CD4-positive, alpha-beta memory T cell (primary cell): ENCODE data around the gene AGBL4. TPM values are rescaled to one million over a fixed set of nuclear protein-coding genes. Genes with fewer than 3 reads are reported as not detected.

Source experiments
- CTCF ChIA-PET: fragments of 350-600 bp; sonication (Branson Sonifier 250); formaldehyde crosslinking; loops from one replicate; lab custom pipeline; 2021; ENCODE audit warnings: inconsistent platforms; ENCODE audit not compliant: partially characterized antibody; lab: Charles Lee
- POLR2A ChIA-PET: fragments of 350-600 bp; sonication (Branson Sonifier 250); formaldehyde crosslinking; loops from one replicate; lab custom pipeline; 2021; ENCODE audit not compliant: partially characterized antibody; lab: Charles Lee
- DNase-seq, 5 donors: peaks; one replicate each; pipeline versions ENCODE4 v3.0.0 to v3.0.0-alpha.2; 2020 to 2022; ENCODE audit warnings: mixed read lengths in 1 of 5
- H3K27ac ChIP-seq: one replicate; pipeline ENCODE4 v1.7.0; 2013; ENCODE audit warnings: low read depth, low read length
- H3K27me3 ChIP-seq: 2 replicates; pipeline ENCODE4 v1.7.0; 2013; ENCODE audit warnings: mild to moderate bottlenecking, low read length, moderate library complexity; ENCODE audit not compliant: insufficient read depth
- H3K36me3 ChIP-seq: 2 replicates; pipeline ENCODE4 v1.7.0; 2013; ENCODE audit warnings: mild to moderate bottlenecking, low read length, moderate library complexity; ENCODE audit not compliant: insufficient read depth
- H3K4me1 ChIP-seq: 2 replicates; pipeline ENCODE4 v1.7.0; 2013; ENCODE audit warnings: mild to moderate bottlenecking, low read length, moderate library complexity; ENCODE audit not compliant: insufficient read depth
- H3K4me3 ChIP-seq, 2 donors: one replicate each; pipeline ENCODE4 v1.7.0; 2013; ENCODE audit warnings: low read length in 2 of 2, mild to moderate bottlenecking in 1 of 2
- H3K9me3 ChIP-seq, 2 donors: one replicate each; pipeline ENCODE4 v1.7.0; 2013; ENCODE audit warnings: low read length in 2 of 2, control low read depth in 1 of 2; ENCODE audit not compliant: control insufficient read depth in 1 of 2
- H3K27ac Mint-ChIP-seq, 7 donors: one replicate each; pipeline ENCODE4 v1.8.0; 2020 to 2021; ENCODE audit warnings: mixed read lengths in 7 of 7, mild to moderate bottlenecking in 6 of 7, inconsistent platforms in 3 of 7, moderate library complexity in 3 of 7
- H3K27me3 Mint-ChIP-seq, 2 donors: one replicate each; pipeline ENCODE4 v1.8.0; 2020 to 2021; ENCODE audit warnings: mixed read lengths in 2 of 2
- H3K36me3 Mint-ChIP-seq, 2 donors: one replicate each; pipeline ENCODE4 v1.8.0; 2020 to 2021; ENCODE audit warnings: mixed read lengths in 2 of 2, inconsistent platforms in 1 of 2, mild to moderate bottlenecking in 1 of 2
- H3K4me1 Mint-ChIP-seq, 4 donors: one replicate each; pipeline ENCODE4 v1.8.0; 2020 to 2021; ENCODE audit warnings: mixed read lengths in 4 of 4, mild to moderate bottlenecking in 1 of 4
- H3K4me3 Mint-ChIP-seq, 8 donors: one replicate each; pipeline ENCODE4 v1.8.0; 2020 to 2021; ENCODE audit warnings: mixed read lengths in 8 of 8, mild to moderate bottlenecking in 7 of 8, moderate library complexity in 6 of 8, inconsistent platforms in 3 of 8
- H3K9me3 Mint-ChIP-seq, 8 donors: one replicate each; pipeline ENCODE4 v1.8.0; 2020 to 2021; ENCODE audit warnings: mixed read lengths in 8 of 8, mild to moderate bottlenecking in 5 of 8, inconsistent platforms in 3 of 8, moderate library complexity in 1 of 8
- intact Hi-C: fragments of 100-400 bp; cut with micrococcal nuclease; formaldehyde crosslinking; loops from one replicate; pipeline ENCODE4 v1.15.1; 2023
- polyA plus RNA-seq, 2 donors: library from polyadenylated mRNA; unstranded; fragments of 300-500 nt; fragmentation: Illumina TruSeq; gene quantifications; one replicate each; pipeline ENCODE4 v1.2.3, GENCODE V29; 2021
- total RNA-seq, 2 experiments: library from RNA; stranded (reverse); gene quantifications; one replicate each; pipeline ENCODE4 v1.2.3, GENCODE V29; 2021

The AGBL4 gene
- total and polyA plus RNA-seq, 4 experiments from 2014 or later: not detected

- intact Hi-C loops: no loop called here
- POLR2A ChIA-PET: no interaction called here
- no peaks in the 10 kb centered on the region for H3K9me3 ChIP-seq
- no peaks in the 10 kb centered on the region for H3K4me1 ChIP-seq
- no peak overlapping the region for H3K27ac Mint-ChIP-seq
- H3K36me3 Mint-ChIP-seq: no peaks in the 10 kb centered on the region
- no peaks in the 10 kb centered on the region for H3K4me1 Mint-ChIP-seq
- CTCF ChIA-PET: no interaction called here
- no peak overlapping the region for H3K4me3 ChIP-seq
- H3K4me3 Mint-ChIP-seq: no peak overlapping the region
- H3K27me3 ChIP-seq: no peaks in the 10 kb centered on the region
- H3K27me3 Mint-ChIP-seq: no peaks in the 10 kb centered on the region
- DNase-seq: no peak
- no peak overlapping the region for H3K27ac ChIP-seq
- H3K9me3 Mint-ChIP-seq: peaks cover 2 to 25% (median 12%) of the 10 kb centered on the region in 8 donors
- H3K36me3 ChIP-seq: no peaks in the 10 kb centered on the region
Measured at GRCh38 chr1:49136738-49137251, 887.0 kb downstream of the AGBL4 start.

GRCh38 chr1:49125746-49126145 is 898.0 kb downstream of the AGBL4 start:
- ChIA-PET POLR2A (no interaction called here), CTCF (no interaction called here)
- no peak for DNase-seq
- H3K9me3 ChIP-seq: no peaks in the 10 kb centered on the region
- H3K27ac ChIP-seq: no peak overlapping the region
- H3K4me3 ChIP-seq: no peak overlapping the region
- H3K27me3 Mint-ChIP-seq: no peaks in the 10 kb centered on the region
- no peaks in the 10 kb centered on the region for H3K27me3 ChIP-seq
- H3K4me3 Mint-ChIP-seq: no peak overlapping the region
- H3K4me1 Mint-ChIP-seq: no peaks in the 10 kb centered on the region
- no peaks in the 10 kb centered on the region for H3K36me3 Mint-ChIP-seq
- intact Hi-C loops: no loop called here
- H3K36me3 ChIP-seq: no peaks in the 10 kb centered on the region
- no peaks in the 10 kb centered on the region for H3K4me1 ChIP-seq
- H3K27ac Mint-ChIP-seq: no peak overlapping the region
- peaks cover 0 to 17% (median 2%) of the 10 kb centered on the region in 8 donors for H3K9me3 Mint-ChIP-seq

- CTCF ChIA-PET: no interaction called here
- Histone ChIP-seq H3K27ac (no peak overlapping the region), H3K27me3 (no peaks in the 10 kb centered on the region), H3K9me3 (no peaks in the 10 kb centered on the region), H3K4me3 (no peak overlapping the region), H3K4me1 (no peaks in the 10 kb centered on the region), H3K36me3 (no peaks in the 10 kb centered on the region)
- POLR2A ChIA-PET: no interaction called here
- H3K4me1 Mint-ChIP-seq: no peaks in the 10 kb centered on the region
- no peak for DNase-seq
- no peaks in the 10 kb centered on the region for H3K27me3 Mint-ChIP-seq
- no peak overlapping the region for H3K4me3 Mint-ChIP-seq
- no peaks in the 10 kb centered on the region for H3K36me3 Mint-ChIP-seq
- H3K27ac Mint-ChIP-seq: no peak overlapping the region
- H3K9me3 Mint-ChIP-seq: peaks cover 0 to 5% (median 1%) of the 10 kb centered on the region in 8 donors
- intact Hi-C loops: no loop called here
Measured at GRCh38 chr1:49111931-49112330, 911.8 kb downstream of the AGBL4 start.

- intact Hi-C loops: no loop called here
- Mint-ChIP-seq H3K4me3 (no peak overlapping the region), H3K27me3 (no peaks in the 10 kb centered on the region), H3K9me3 (peaks cover 0 to 1% (median 0%) of the 10 kb centered on the region in 8 donors), H3K36me3 (no peaks in the 10 kb centered on the region), H3K27ac (no peak overlapping the region), H3K4me1 (no peaks in the 10 kb centered on the region)
- ChIA-PET CTCF (no interaction called here), POLR2A (no interaction called here)
- Histone ChIP-seq H3K4me1 (no peaks in the 10 kb centered on the region), H3K27me3 (no peaks in the 10 kb centered on the region), H3K36me3 (no peaks in the 10 kb centered on the region), H3K9me3 (no peaks in the 10 kb centered on the region), H3K27ac (no peak overlapping the region), H3K4me3 (no peak overlapping the region)
- no peak for DNase-seq
Measured at GRCh38 chr1:49106445-49106844, 917.3 kb downstream of the AGBL4 start.

GRCh38 chr1:49104575-49104974 is 919.2 kb downstream of the AGBL4 start:
- no peaks in the 10 kb centered on the region for H3K4me1 ChIP-seq
- H3K4me1 Mint-ChIP-seq: no peaks in the 10 kb centered on the region
- H3K4me3 ChIP-seq: no peak overlapping the region
- no peak overlapping the region for H3K27ac Mint-ChIP-seq
- H3K27ac ChIP-seq: no peak overlapping the region
- no peaks in the 10 kb centered on the region for H3K36me3 Mint-ChIP-seq
- CTCF ChIA-PET: no interaction called here
- POLR2A ChIA-PET: no interaction called here
- no peaks in the 10 kb centered on the region for H3K9me3 Mint-ChIP-seq
- no peak for DNase-seq
- intact Hi-C loops: no loop called here
- no peaks in the 10 kb centered on the region for H3K36me3 ChIP-seq
- no peaks in the 10 kb centered on the region for H3K27me3 ChIP-seq
- H3K4me3 Mint-ChIP-seq: no peak overlapping the region
- no peaks in the 10 kb centered on the region for H3K9me3 ChIP-seq
- no peaks in the 10 kb centered on the region for H3K27me3 Mint-ChIP-seq

- Histone ChIP-seq H3K4me1 (no peaks in the 10 kb centered on the region), H3K27ac (no peak overlapping the region), H3K27me3 (no peaks in the 10 kb centered on the region), H3K9me3 (no peaks in the 10 kb centered on the region), H3K4me3 (no peak overlapping the region), H3K36me3 (no peaks in the 10 kb centered on the region)
- ChIA-PET CTCF (no interaction called here), POLR2A (no interaction called here)
- H3K27me3 Mint-ChIP-seq: no peaks in the 10 kb centered on the region
- intact Hi-C loops: no loop called here
- DNase-seq: no peak
- no peaks in the 10 kb centered on the region for H3K36me3 Mint-ChIP-seq
- H3K27ac Mint-ChIP-seq: no peak overlapping the region
- H3K4me1 Mint-ChIP-seq: no peaks in the 10 kb centered on the region
- H3K9me3 Mint-ChIP-seq: peaks cover 0 to 2% (median 0%) of the 10 kb centered on the region in 8 donors
- H3K4me3 Mint-ChIP-seq: no peak overlapping the region
Measured at GRCh38 chr1:49102752-49103151, 921.0 kb downstream of the AGBL4 start.

GRCh38 chr1:49098866-49099265 is 924.9 kb downstream of the AGBL4 start:
- CTCF ChIA-PET: no interaction called here

GRCh38 chr1:49086327-49086726 is 937.4 kb downstream of the AGBL4 start:
- Mint-ChIP-seq H3K27ac (no peak overlapping the region), H3K9me3 (peaks cover 4 to 25% (median 13%) of the 10 kb centered on the region in 8 donors), H3K4me3 (no peak overlapping the region), H3K4me1 (no peaks in the 10 kb centered on the region), H3K36me3 (no peaks in the 10 kb centered on the region), H3K27me3 (no peaks in the 10 kb centered on the region)
- no peaks in the 10 kb centered on the region for H3K9me3 ChIP-seq
- ChIA-PET POLR2A (no interaction called here), CTCF (no interaction called here)
- no peak overlapping the region for H3K4me3 ChIP-seq
- intact Hi-C loops: no loop called here
- no peaks in the 10 kb centered on the region for H3K36me3 ChIP-seq
- H3K27me3 ChIP-seq: no peaks in the 10 kb centered on the region
- no peaks in the 10 kb centered on the region for H3K4me1 ChIP-seq
- DNase-seq: no peak
- H3K27ac ChIP-seq: no peak overlapping the region

More at GRCh38 chr1:49098866-49099265, 924.9 kb downstream of the AGBL4 start:
- Mint-ChIP-seq H3K4me3 (no peak overlapping the region), H3K36me3 (no peaks in the 10 kb centered on the region), H3K4me1 (no peaks in the 10 kb centered on the region), H3K9me3 (peaks cover 0 to 6% (median 0%) of the 10 kb centered on the region in 8 donors), H3K27me3 (no peaks in the 10 kb centered on the region), H3K27ac (no peak overlapping the region)
- POLR2A ChIA-PET: no interaction called here
- DNase-seq: no peak
- no peaks in the 10 kb centered on the region for H3K27me3 ChIP-seq
- intact Hi-C loops: no loop called here
- no peaks in the 10 kb centered on the region for H3K36me3 ChIP-seq
- H3K27ac ChIP-seq: no peak overlapping the region
- no peaks in the 10 kb centered on the region for H3K4me1 ChIP-seq
- no peaks in the 10 kb centered on the region for H3K9me3 ChIP-seq
- H3K4me3 ChIP-seq: no peak overlapping the region
